OCI-LY1 (cell line): Measurements from ENCODE around the gene C1orf50.

Source experiments
- H2AFZ ChIP-seq: fragments of 200-600 bp; sonication (generic), shearing (Covaris generic); 2 replicates; pipeline ENCODE4 v1.6.0; 2014; ENCODE audit warnings: antibody characterized with exemption, mild to moderate bottlenecking, low read length
- H3F3A ChIP-seq: fragments of 200-600 bp; sonication (generic), shearing (Covaris generic); 2 replicates; pipeline ENCODE4 v1.6.0; 2014; ENCODE audit warnings: mild to moderate bottlenecking, antibody characterized with exemption, low read length, moderate library complexity; ENCODE audit not compliant: insufficient read depth
- H3K27ac ChIP-seq: fragments of 200-600 bp; sonication (generic); 2 replicates; pipeline ENCODE4 v1.5.1; 2014; ENCODE audit warnings: low read length, mixed run types, mild to moderate bottlenecking, low read depth; ENCODE audit not compliant: poor library complexity, severe bottlenecking
- H3K27me3 ChIP-seq: fragments of 200-600 bp; sonication (generic); 2 replicates; pipeline ENCODE4 v1.6.0; 2014; ENCODE audit warnings: antibody characterized with exemption, mild to moderate bottlenecking, low read length, moderate library complexity; ENCODE audit not compliant: insufficient read depth
- H3K36me3 ChIP-seq: fragments of 200-600 bp; sonication (generic); 2 replicates; pipeline ENCODE4 v1.6.1; 2014; ENCODE audit warnings: mild to moderate bottlenecking, antibody characterized with exemption, low read length, moderate library complexity, mixed read lengths; ENCODE audit not compliant: insufficient read depth
- H3K4me1 ChIP-seq: fragments of 200-600 bp; sonication (generic); 2 replicates; pipeline ENCODE4 v1.5.1; 2014; ENCODE audit warnings: mild to moderate bottlenecking, low read length, moderate library complexity; ENCODE audit not compliant: insufficient read depth, severe bottlenecking
- H3K4me2 ChIP-seq: fragments of 200-600 bp; sonication (generic), shearing (Covaris generic); 2 replicates; pipeline ENCODE4 v1.6.1; 2014; ENCODE audit warnings: low read length
- H3K4me3 ChIP-seq: fragments of 200-600 bp; sonication (generic); 2 replicates; pipeline ENCODE4 v1.5.1; 2014; ENCODE audit warnings: low read length, low read depth, mild to moderate bottlenecking, mixed read lengths; ENCODE audit not compliant: poor library complexity, severe bottlenecking
- H3K79me2 ChIP-seq: fragments of 200-600 bp; shearing (Covaris generic); 2 replicates; pipeline ENCODE4 v1.6.1; 2016; ENCODE audit warnings: mixed run types, low read length, mixed read lengths; ENCODE audit not compliant: insufficient read depth
- H3K9ac ChIP-seq: fragments of 200-600 bp; sonication (generic), shearing (Covaris generic); 2 replicates; pipeline ENCODE4 v1.6.1; 2014; ENCODE audit warnings: mild to moderate bottlenecking, low read length, mixed read lengths
- H3K9me2 ChIP-seq: fragments of 200-600 bp; sonication (generic), shearing (Covaris generic); 2 replicates; pipeline ENCODE4 v1.6.1; 2014; ENCODE audit warnings: low read depth, mild to moderate bottlenecking, low read length, mixed read lengths
- H3K9me3 ChIP-seq: fragments of 200-600 bp; shearing (Covaris generic); 2 replicates; pipeline ENCODE4 v1.6.1; 2014; ENCODE audit warnings: low read length, mixed read lengths
- H4K20me1 ChIP-seq: fragments of 200-600 bp; sonication (generic), shearing (Covaris generic); 2 replicates; pipeline ENCODE4 v1.6.0; 2016; ENCODE audit warnings: mild to moderate bottlenecking, low read length; ENCODE audit not compliant: insufficient read depth
- CTCF ChIP-seq: fragments of 200-600 bp; sonication (generic), shearing (Covaris generic); IDR thresholded peaks from 2 replicates; pipeline ENCODE4 v1.5.1; 2017; ENCODE audit warnings: mild to moderate bottlenecking, antibody characterized with exemption, low read length, moderate library complexity, mixed read lengths
- EZH2 ChIP-seq: fragments of 200-600 bp; sonication (generic), shearing (Covaris generic); IDR thresholded peaks from 2 replicates; pipeline ENCODE4 v1.8.0; 2017; ENCODE audit warnings: borderline replicate concordance, mixed run types, mild to moderate bottlenecking, antibody characterized with exemption, low read length, moderate library complexity, mixed read lengths

The C1orf50 gene

GRCh38 chr1:42731585-42731984 is 35.5 kb upstream of the C1orf50 start:
- Histone ChIP-seq H3K9ac (no peak overlapping the region), H3F3A (no peaks in the 10 kb centered on the region), H3K36me3 (no peaks in the 10 kb centered on the region), H3K4me2 (no peak overlapping the region), H3K9me2 (no peaks in the 10 kb centered on the region), H3K27ac (no peak overlapping the region), H4K20me1 (no peaks in the 10 kb centered on the region), H2AFZ (no peak overlapping the region), H3K4me3 (no peak overlapping the region), H3K4me1 (no peaks in the 10 kb centered on the region), H3K27me3 (peaks cover 3% of the 10 kb centered on the region; the same call in 1 of the 2 replicates), H3K79me2 (no peaks in the 10 kb centered on the region), H3K9me3 (no peaks in the 10 kb centered on the region)
- no peak for TF ChIP-seq EZH2
- no peak for TF ChIP-seq CTCF

- no peak overlapping the region for H3K4me3 ChIP-seq
- peaks cover 3% of the 10 kb centered on the region; the same call in 1 of the 2 replicates for H3K27me3 ChIP-seq
- no peak overlapping the region for H3K27ac ChIP-seq
- H2AFZ ChIP-seq, result no peak overlapping the region
- no peaks in the 10 kb centered on the region for H3K4me1 ChIP-seq
- no peaks in the 10 kb centered on the region for H3K9me3 ChIP-seq
- H3K79me2 ChIP-seq, result no peaks in the 10 kb centered on the region
- H3K4me2 ChIP-seq, result no peak overlapping the region
- no peak overlapping the region for H3K9ac ChIP-seq
- H3F3A ChIP-seq, result no peaks in the 10 kb centered on the region
- H3K36me3 ChIP-seq, result no peaks in the 10 kb centered on the region
- no peak for TF ChIP-seq CTCF
- TF ChIP-seq EZH2, result no peak
- no peaks in the 10 kb centered on the region for H3K9me2 ChIP-seq
- H4K20me1 ChIP-seq, result no peaks in the 10 kb centered on the region
These were observed 34.8 kb upstream of the C1orf50 start for GRCh38 chr1:42732126-42732680.

GRCh38 chr1:42733415-42734200 is 33.4 kb upstream of the C1orf50 start:
- H3K36me3 ChIP-seq, result no peaks in the 10 kb centered on the region
- H2AFZ ChIP-seq, result no peak overlapping the region
- TF ChIP-seq EZH2 (no peak), CTCF (no peak)
- no peaks in the 10 kb centered on the region for H4K20me1 ChIP-seq
- no peak overlapping the region for H3K9ac ChIP-seq
- H3K9me2 ChIP-seq, result no peaks in the 10 kb centered on the region
- H3K9me3 ChIP-seq, result no peaks in the 10 kb centered on the region
- no peaks in the 10 kb centered on the region for H3K79me2 ChIP-seq
- H3K4me3 ChIP-seq, result no peak overlapping the region
- no peaks in the 10 kb centered on the region for H3K4me1 ChIP-seq
- H3K27ac ChIP-seq, result no peak overlapping the region
- no peaks in the 10 kb centered on the region for H3F3A ChIP-seq
- H3K27me3 ChIP-seq, result peaks cover 3% of the 10 kb centered on the region; the same call in 1 of the 2 replicates
- no peak overlapping the region for H3K4me2 ChIP-seq
